ENCODE results near the gene COX11. TPM values are rescaled to one million over a fixed set of nuclear protein-coding genes. Genes with fewer than 3 reads are reported as not detected.

COX11 gene
- total RNA-seq, 1 experiment from 2014 or later, result 83.5 TPM

Small RNAs within 50 kb of the gene (small RNA-seq; reads per million reads assigned to genes)
- not detected for gene AC007485.1

Other genes with a start within 250 kb of the COX11 start
- 9.2 and 10.5 TPM in 2 replicates for gene TOM1L1, start 67.8 kb downstream of the COX11 start, total RNA-seq (2014; rRNA removed; shearing (Covaris generic))
- 1.9 and 4.6 TPM in 2 replicates for gene STXBP4, start 111 bp upstream of the COX11 start, total RNA-seq (2014; rRNA removed; shearing (Covaris generic))